SW 1271 (cell line): Measurements from ENCODE around the gene COL5A1.
"Not testable (repeated sequence)": the region's sequence is repeated elsewhere in the genome, so short reads cannot be mapped to it uniquely, and the experiment has no call there.

Source experiments
- DNase-seq, 2 experiments: peaks; one replicate each; lab custom pipeline; 2025; lab: John Stamatoyannopoulos, UW

Gene COL5A1

GRCh38 chr9:134710271-134710540, 68.6 kb downstream of the COL5A1 start:
- no peak for DNase-seq

GRCh38 chr9:134710901-134711300, 69.3 kb downstream of the COL5A1 start:
- DNase-seq, result no peak

- DNase-seq, result no peak
Measured at GRCh38 chr9:134712243-134712642, 70.6 kb downstream of the COL5A1 start.

- DNase-seq, result no peak
Measured at GRCh38 chr9:134712926-134713325, 71.3 kb downstream of the COL5A1 start.

GRCh38 chr9:134715536-134715935, 73.9 kb downstream of the COL5A1 start:
- DNase-seq, result not testable (repeated sequence)

- DNase-seq, result no peak
Measured at GRCh38 chr9:134716067-134716466, 74.5 kb downstream of the COL5A1 start.

GRCh38 chr9:134717056-134717455, 75.5 kb downstream of the COL5A1 start:
- no peak for DNase-seq

- no peak for DNase-seq
Measured at GRCh38 chr9:134717924-134718645, 76.5 kb downstream of the COL5A1 start.

- no peak for DNase-seq
Measured at GRCh38 chr9:134719331-134719730, 77.7 kb downstream of the COL5A1 start.

GRCh38 chr9:134720136-134720753, 78.6 kb downstream of the COL5A1 start:
- no peak for DNase-seq

GRCh38 chr9:134720796-134721195, 79.2 kb downstream of the COL5A1 start:
- no peak for DNase-seq

- DNase-seq, result no peak
Measured at GRCh38 chr9:134721344-134721743, 79.7 kb downstream of the COL5A1 start.

- no peak for DNase-seq
Measured at GRCh38 chr9:134722120-134722701, 80.6 kb downstream of the COL5A1 start.

GRCh38 chr9:134723037-134723436, 81.4 kb downstream of the COL5A1 start:
- no peak for DNase-seq

- no peak for DNase-seq
Measured at GRCh38 chr9:134723491-134724190, 82.0 kb downstream of the COL5A1 start.

- no peak for DNase-seq
Measured at GRCh38 chr9:134724202-134724911, 82.8 kb downstream of the COL5A1 start.

GRCh38 chr9:134724912-134725604, 83.5 kb downstream of the COL5A1 start:
- no peak for DNase-seq

GRCh38 chr9:134725605-134725940, 84.0 kb downstream of the COL5A1 start:
- no peak for DNase-seq

- DNase-seq, result no peak
Measured at GRCh38 chr9:134726026-134726721, 84.6 kb downstream of the COL5A1 start.

- DNase-seq, result no peak
Measured at GRCh38 chr9:134726722-134727034, 85.1 kb downstream of the COL5A1 start.

- no peak for DNase-seq
Measured at GRCh38 chr9:134728021-134728795, 86.6 kb downstream of the COL5A1 start.
